HL-60 (cell line): ENCODE data around the gene FAM200B.

Experiments used
- DNase-seq, 2 experiments: peaks; one replicate each; pipeline ENCODE4 v3.0.0-alpha.2; 2010 to 2020; ENCODE audit warnings: low read depth in 1 of 2, low spot score in 1 of 2
- H3K27ac ChIP-seq: fragments of 250-450 bp; sonication (Bioruptor Pico); replicated peaks from 2 replicates; pipeline ENCODE4 v1.5.1; 2020; ENCODE audit warnings: mild to moderate bottlenecking, moderate library complexity
- H3K27me3 ChIP-seq: fragments of 250-450 bp; sonication (Bioruptor Pico); 2 replicates; pipeline ENCODE4 v1.5.1; 2021; ENCODE audit warnings: mild to moderate bottlenecking, moderate library complexity; ENCODE audit not compliant: insufficient read depth, poor library complexity, severe bottlenecking
- H3K4me3 ChIP-seq: replicated peaks from 2 replicates; pipeline ENCODE4 v1.5.1; 2011; ENCODE audit warnings: mild to moderate bottlenecking, control low read depth, low read length; ENCODE audit not compliant: insufficient read depth
- CTCF ChIP-seq: IDR thresholded peaks from one replicate; pipeline ENCODE4 v1.5.1; 2011; ENCODE audit warnings: low read length, control low read depth, inconsistent platforms; ENCODE audit not compliant: insufficient read depth
- GABPA ChIP-seq: IDR thresholded peaks from 2 replicates; pipeline ENCODE4 v1.6.1; 2012; ENCODE audit warnings: low read depth
- POLR2AphosphoS5 ChIP-seq: IDR thresholded peaks from 2 replicates; pipeline ENCODE4 v1.6.1; 2012; ENCODE audit warnings: low read depth
- REST ChIP-seq: IDR thresholded peaks from 2 replicates; pipeline ENCODE4 v1.6.1; 2012; ENCODE audit warnings: low read depth; ENCODE audit not compliant: insufficient replicate concordance
- SPI1 ChIP-seq: IDR thresholded peaks from 2 replicates; pipeline ENCODE4 v1.6.1; 2012; ENCODE audit warnings: low read depth, mild to moderate bottlenecking, borderline replicate concordance

The FAM200B gene

GRCh38 chr4:15717086-15717485 is 35.5 kb downstream of the FAM200B start:
- TF ChIP-seq REST (no peak), POLR2AphosphoS5 (no peak), CTCF (no peak), GABPA (no peak)
- no peak overlapping the region for H3K4me3 ChIP-seq
- H3K27ac ChIP-seq: no peak overlapping the region
- no peaks in the 10 kb centered on the region for H3K27me3 ChIP-seq
- no peak for DNase-seq

GRCh38 chr4:15717657-15718416 is 36.2 kb downstream of the FAM200B start:
- TF ChIP-seq GABPA: no peak
- no peak for TF ChIP-seq REST
- no peak for TF ChIP-seq CTCF
- TF ChIP-seq POLR2AphosphoS5: no peak
- TF ChIP-seq SPI1: no peak
- peak overlapping the region; percentile 19; the same call in 1 of the 2 replicates for H3K27ac ChIP-seq
- no peak overlapping the region for H3K4me3 ChIP-seq
- no peaks in the 10 kb centered on the region for H3K27me3 ChIP-seq
- no peak for DNase-seq

- no peak for DNase-seq
- TF ChIP-seq CTCF (no peak), GABPA (no peak), POLR2AphosphoS5 (no peak)
- Histone ChIP-seq H3K27ac (peak overlapping the region; percentile 19), H3K4me3 (no peak overlapping the region), H3K27me3 (no peaks in the 10 kb centered on the region)
These were observed 36.8 kb downstream of the FAM200B start for GRCh38 chr4:15718465-15718864.

GRCh38 chr4:15718959-15719358 is 37.3 kb downstream of the FAM200B start:
- Histone ChIP-seq H3K27me3 (no peaks in the 10 kb centered on the region), H3K27ac (peak overlapping the region; percentile 19), H3K4me3 (no peak overlapping the region)
- no peak for DNase-seq
- TF ChIP-seq GABPA: no peak
- no peak for TF ChIP-seq CTCF
- TF ChIP-seq POLR2AphosphoS5: no peak
- TF ChIP-seq REST: no peak
- no peak for TF ChIP-seq SPI1
